Thoracic aorta (tissue), 2 donors: Measurements from ENCODE around the gene DGKG. TPM values are rescaled to one million over a fixed set of nuclear protein-coding genes. Genes with fewer than 3 reads are reported as not detected.

ENCODE experiments used
- ATAC-seq: fragments of 150-250 bp; one replicate; pipeline ENCODE4 v1.8.0; 2017; ENCODE audit warnings: low read depth; ENCODE audit not compliant: insufficient number of reproducible peaks, low FRiP score
- DNase-seq: peaks from one replicate; pipeline ENCODE4 v3.0.0-alpha.2; 2020; ENCODE audit warnings: low spot score
- H3K27ac ChIP-seq, 2 donors: fragments of 200-600 bp; sonication (generic); 1 replicate in 1 of 2; 2 replicates in 1 of 2; pipeline ENCODE4 v1.5.1; 2016; ENCODE audit warnings: mild to moderate bottlenecking in 2 of 2, moderate library complexity in 2 of 2
- H3K27me3 ChIP-seq: fragments of 200-600 bp; sonication (generic); replicated peaks from 2 replicates; pipeline ENCODE4 v1.6.0; 2016; ENCODE audit warnings: mild to moderate bottlenecking; ENCODE audit not compliant: insufficient read depth
- H3K36me3 ChIP-seq: fragments of 200-600 bp; sonication (generic); one replicate; pipeline ENCODE4 v1.5.1; 2016
- H3K4me1 ChIP-seq, 2 donors: fragments of 200-600 bp; sonication (generic); 1 replicate in 1 of 2; 2 replicates in 1 of 2; pipeline versions ENCODE4 v1.5.1 to v1.6.0; 2016; ENCODE audit warnings: low read depth in 2 of 2, mild to moderate bottlenecking in 1 of 2; ENCODE audit not compliant: control insufficient read depth in 1 of 2
- H3K4me3 ChIP-seq: fragments of 200-600 bp; sonication (generic); 2 replicates; pipeline ENCODE4 v1.5.1; 2016; ENCODE audit warnings: mild to moderate bottlenecking
- H3K9me3 ChIP-seq: fragments of 200-600 bp; sonication (generic); 2 replicates; pipeline ENCODE4 v1.5.1; 2016
- CTCF ChIP-seq: fragments of 200-600 bp; sonication (generic); IDR thresholded peaks from one replicate; pipeline ENCODE4 v1.5.1; 2019; ENCODE audit warnings: antibody characterized with exemption
- total RNA-seq, 2 donors: library from RNA; depleted of rRNA; stranded (reverse); fragments of >200 nt; gene quantifications; one replicate each; pipeline versions ENCODE4 v1.1.0 to v1.2.3, GENCODE V29; 2016

DGKG gene
- total RNA-seq, 2 donors from 2014 or later = 12.5 to 16.7 TPM

DNA sequence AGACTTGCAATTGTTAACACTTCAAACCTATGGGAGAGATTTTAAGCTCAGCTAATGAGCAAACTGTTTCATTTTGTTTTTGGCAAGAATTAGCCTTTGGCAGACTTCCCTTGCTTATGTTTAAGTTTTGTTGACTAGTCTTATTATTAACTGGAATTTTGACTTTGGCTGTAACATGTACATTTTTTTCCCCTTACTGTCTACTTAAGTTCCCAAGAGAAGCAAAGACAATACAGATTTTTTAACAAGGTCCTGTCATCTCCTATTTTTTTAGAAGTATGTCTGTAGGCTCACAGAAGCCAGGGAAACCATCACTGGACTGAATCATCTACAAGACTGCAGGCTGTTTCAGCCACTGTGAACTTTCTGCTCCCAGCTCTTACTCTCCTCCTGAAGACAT is 74.3 kb downstream of the DGKG start:
- Histone ChIP-seq H3K9me3 (no peaks in the 10 kb centered on the region), H3K36me3 (no peaks in the 10 kb centered on the region), H3K4me3 (no peak overlapping the region), H3K27ac (peak overlapping the region; percentile 53 to 59), H3K27me3 (no peaks in the 10 kb centered on the region), H3K4me1 (peaks cover 13 to 20% of the 10 kb centered on the region in 2 donors)
- ATAC-seq (peak; percentile 75), DNase-seq (no peak)
- TF ChIP-seq CTCF = no peak

GRCh38 chr3:186286114-186286513 is 75.9 kb downstream of the DGKG start:
- no peak for TF ChIP-seq CTCF
- no peak for DNase-seq
- Histone ChIP-seq H3K27me3 (no peaks in the 10 kb centered on the region), H3K36me3 (no peaks in the 10 kb centered on the region), H3K27ac (no peak overlapping the region), H3K4me1 (peaks cover 19 to 35% of the 10 kb centered on the region in 2 donors), H3K9me3 (no peaks in the 10 kb centered on the region), H3K4me3 (no peak overlapping the region)
- ATAC-seq = no peak

DNA sequence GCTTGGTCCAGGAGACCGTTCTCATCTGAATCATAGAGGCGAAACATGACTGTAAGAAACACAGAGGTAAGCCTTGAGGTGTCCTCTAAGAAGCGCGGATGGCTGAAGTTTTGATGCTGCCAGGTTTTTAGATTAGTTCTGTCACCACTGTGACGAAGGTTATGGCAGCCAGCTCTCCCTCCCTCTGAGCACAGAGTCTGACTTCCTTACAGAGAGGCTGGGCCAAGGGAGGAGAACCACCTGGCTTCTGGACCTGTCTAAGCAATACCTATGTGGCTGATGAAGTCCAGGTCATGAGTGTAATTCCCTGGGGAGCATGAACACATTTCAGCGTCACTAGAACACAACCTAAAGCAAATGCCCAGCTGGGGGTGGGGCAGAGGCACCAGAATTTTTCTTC is 77.4 kb downstream of the DGKG start:
- Histone ChIP-seq H3K27ac (no peak overlapping the region), H3K36me3 (no peaks in the 10 kb centered on the region), H3K27me3 (no peaks in the 10 kb centered on the region), H3K9me3 (no peaks in the 10 kb centered on the region), H3K4me1 (peaks cover 19 to 43% of the 10 kb centered on the region in 2 donors), H3K4me3 (no peak overlapping the region)
- no peak for TF ChIP-seq CTCF
- DNase-seq = no peak
- no peak for ATAC-seq

- H3K27ac ChIP-seq = no peak overlapping the region
- H3K4me1 ChIP-seq = peaks cover 19 to 40% of the 10 kb centered on the region in 2 donors
- H3K36me3 ChIP-seq = no peaks in the 10 kb centered on the region
- H3K9me3 ChIP-seq = no peaks in the 10 kb centered on the region
- no peak for DNase-seq
- ATAC-seq = no peak
- no peaks in the 10 kb centered on the region for H3K27me3 ChIP-seq
- no peak overlapping the region for H3K4me3 ChIP-seq
- TF ChIP-seq CTCF = no peak
These were observed 77.7 kb downstream of the DGKG start for GRCh38 chr3:186284349-186284652.

DNA sequence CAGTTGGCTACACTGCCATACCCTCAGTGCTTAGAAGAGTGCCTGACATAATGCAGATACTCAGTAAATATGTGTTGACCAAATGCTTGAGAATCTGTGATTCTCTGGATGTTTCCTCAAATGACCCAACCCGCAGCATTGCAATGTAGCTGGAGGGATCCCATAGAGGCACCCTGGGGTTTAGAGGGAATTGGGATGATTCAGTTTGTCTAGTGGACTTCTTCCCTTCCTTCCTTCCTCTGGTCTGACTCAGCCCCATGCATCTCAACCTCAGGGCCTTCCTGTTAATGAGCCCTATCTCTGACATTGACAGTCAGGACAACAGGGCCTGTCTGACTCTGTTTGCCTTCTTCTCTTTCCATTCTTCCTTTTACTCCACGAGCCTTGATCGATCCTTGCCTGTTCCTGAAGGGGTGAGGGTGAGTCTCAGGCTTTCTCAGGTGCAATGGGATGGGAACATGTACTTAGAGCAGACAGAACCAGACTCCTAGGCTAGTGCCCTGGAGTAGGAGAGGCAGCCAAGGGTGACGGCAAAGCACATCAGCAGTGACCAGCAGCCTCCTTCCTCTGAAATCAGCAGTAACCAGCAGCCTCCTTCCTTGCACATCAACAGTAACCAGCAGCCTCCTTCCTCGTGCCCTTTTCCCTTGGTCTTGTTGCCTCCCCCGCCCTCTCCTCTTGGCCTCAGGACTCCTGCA is 78.2 kb downstream of the DGKG start:
- DNase-seq = no peak
- Histone ChIP-seq H3K27me3 (no peaks in the 10 kb centered on the region), H3K4me3 (no peak overlapping the region), H3K4me1 (peaks cover 15 to 35% of the 10 kb centered on the region in 2 donors), H3K9me3 (no peaks in the 10 kb centered on the region), H3K27ac (no peak overlapping the region), H3K36me3 (no peaks in the 10 kb centered on the region)
- TF ChIP-seq CTCF = no peak
- no peak for ATAC-seq
